Dendritic cell treated with granulocyte-macrophage colony-stimulating factor and Interleukin-4, amounts not matched to agents 40 ng/mL and 50 ng/mL, for 4 days (primary cell): Measurements from ENCODE around the gene PTPN7.
"Not testable (repeated sequence)": the region's sequence is repeated elsewhere in the genome, so short reads cannot be mapped to it uniquely, and the experiment has no call there.

Experiments
- H3K27ac Mint-ChIP-seq: one replicate; pipeline ENCODE4 v1.8.0; 2022; ENCODE audit warnings: mild to moderate bottlenecking, mixed read lengths
- H3K27me3 Mint-ChIP-seq: one replicate; pipeline ENCODE4 v1.8.0; 2022; ENCODE audit warnings: mild to moderate bottlenecking, mixed read lengths
- H3K36me3 Mint-ChIP-seq: one replicate; pipeline ENCODE4 v1.8.0; 2022; ENCODE audit warnings: low read depth, mixed read lengths
- H3K4me1 Mint-ChIP-seq: one replicate; pipeline ENCODE4 v1.8.0; 2022; ENCODE audit warnings: low read depth, mixed read lengths
- H3K4me3 Mint-ChIP-seq: one replicate; pipeline ENCODE4 v1.8.0; 2022; ENCODE audit warnings: mild to moderate bottlenecking, moderate library complexity, mixed read lengths
- H3K9me3 Mint-ChIP-seq: one replicate; pipeline ENCODE4 v1.8.0; 2022; ENCODE audit warnings: mixed read lengths
- intact Hi-C: fragments of 100-400 bp; cut with micrococcal nuclease; formaldehyde crosslinking; loops from one replicate; pipeline ENCODE4 v1.15.0; 2022

PTPN7 gene

GRCh38 chr1:202182040-202182877 lies 21.9 kb upstream of the PTPN7 start:
- H3K4me3 Mint-ChIP-seq, result no peak overlapping the region
- H3K27me3 Mint-ChIP-seq, result peaks cover 35% of the 10 kb centered on the region
- peaks cover 5% of the 10 kb centered on the region for H3K4me1 Mint-ChIP-seq
- H3K9me3 Mint-ChIP-seq, result no peaks in the 10 kb centered on the region
- no peaks in the 10 kb centered on the region for H3K36me3 Mint-ChIP-seq
- intact Hi-C loops, result no loop called here
- H3K27ac Mint-ChIP-seq, result no peak overlapping the region

DNA sequence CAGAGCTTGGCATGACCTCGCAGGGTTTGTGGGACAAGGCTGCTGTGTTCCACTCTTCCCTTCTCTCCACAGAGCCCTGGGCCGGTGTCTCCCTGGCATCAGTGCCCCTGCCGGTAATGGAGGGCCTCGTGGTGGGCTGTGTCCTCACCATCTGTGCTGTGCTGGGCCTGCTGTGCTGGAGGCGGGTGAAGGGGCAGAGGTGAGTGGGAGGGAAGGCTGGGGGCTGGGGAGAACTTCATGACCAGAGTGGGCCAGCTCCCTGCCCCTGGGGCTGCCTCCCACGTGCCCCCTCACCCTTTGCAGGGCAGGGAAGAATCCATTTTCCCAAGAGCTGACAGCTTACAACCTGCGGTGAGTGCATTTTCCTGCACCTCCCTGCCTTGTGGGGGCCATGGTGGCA lies 21.2 kb upstream of the PTPN7 start:
- Mint-ChIP-seq H3K4me1 (peaks cover 5% of the 10 kb centered on the region), H3K27ac (no peak overlapping the region), H3K9me3 (no peaks in the 10 kb centered on the region), H3K36me3 (no peaks in the 10 kb centered on the region), H3K4me3 (no peak overlapping the region), H3K27me3 (peaks cover 31% of the 10 kb centered on the region)
- intact Hi-C loops, result no loop called here

- H3K9me3 Mint-ChIP-seq, intact Hi-C loops, H3K27ac Mint-ChIP-seq, H3K4me1 Mint-ChIP-seq, H3K4me3 Mint-ChIP-seq, H3K36me3 Mint-ChIP-seq: not testable (repeated sequence)
- peaks cover 25% of the 10 kb centered on the region for H3K27me3 Mint-ChIP-seq
These were observed 20.3 kb upstream of the PTPN7 start for GRCh38 chr1:202180751-202181139.

- intact Hi-C loops, result no loop called here
- no peak overlapping the region for H3K4me3 Mint-ChIP-seq
- peaks cover 5% of the 10 kb centered on the region for H3K4me1 Mint-ChIP-seq
- no peaks in the 10 kb centered on the region for H3K9me3 Mint-ChIP-seq
- peaks cover 20% of the 10 kb centered on the region for H3K27me3 Mint-ChIP-seq
- no peak overlapping the region for H3K27ac Mint-ChIP-seq
- no peaks in the 10 kb centered on the region for H3K36me3 Mint-ChIP-seq
These were observed 19.7 kb upstream of the PTPN7 start for GRCh38 chr1:202179828-202180750.

DNA sequence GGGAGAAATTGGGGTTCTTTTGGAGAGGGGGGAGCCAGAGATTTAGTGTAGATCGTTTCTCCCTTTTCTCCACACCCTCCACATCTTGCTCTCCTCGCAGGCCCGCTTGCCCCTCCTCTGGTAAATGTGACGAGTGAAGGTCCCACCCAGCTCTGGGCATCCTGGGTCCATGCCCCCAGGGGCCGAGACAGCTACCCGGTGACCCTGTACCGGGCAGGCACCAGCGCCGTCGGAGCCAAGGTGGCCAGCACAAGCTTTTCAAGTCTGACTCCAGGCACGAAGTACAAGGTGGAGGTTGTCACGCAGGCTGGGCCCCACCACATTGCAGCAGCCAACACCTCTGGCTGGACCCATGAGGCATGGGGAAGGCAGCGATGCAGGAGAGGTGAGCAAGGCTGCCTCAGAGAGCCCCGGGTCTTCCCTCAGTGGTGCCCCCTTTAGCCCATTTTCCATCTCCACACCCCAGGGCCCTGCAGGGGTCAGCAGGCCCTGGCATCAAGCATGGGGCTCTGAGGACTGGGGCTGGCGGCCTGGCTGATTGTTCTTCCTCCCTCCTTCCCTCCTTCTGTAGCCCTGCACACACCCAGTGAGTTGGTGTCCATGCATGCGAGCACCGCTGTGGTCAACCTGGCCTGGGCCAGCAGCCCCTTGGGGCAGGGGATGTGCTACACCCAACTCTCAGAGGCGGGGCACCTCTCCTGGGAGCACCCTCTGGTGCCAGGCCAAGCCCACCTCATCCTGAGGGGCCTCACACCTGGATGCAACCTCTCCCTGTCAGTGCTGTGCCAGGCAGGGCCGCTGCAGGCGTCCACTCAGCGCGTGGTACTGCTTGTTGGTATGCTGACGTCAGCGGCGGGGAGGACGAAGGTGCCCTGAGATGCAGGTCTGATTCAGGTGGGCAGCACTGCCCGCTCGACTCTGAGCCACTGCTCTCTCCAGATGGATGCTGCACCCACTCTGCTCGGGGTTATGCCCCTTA lies 16.8 kb upstream of the PTPN7 start:
- no peak overlapping the region for H3K27ac Mint-ChIP-seq
- H3K27me3 Mint-ChIP-seq, result peaks cover 7% of the 10 kb centered on the region
- no peaks in the 10 kb centered on the region for H3K4me1 Mint-ChIP-seq
- no peak overlapping the region for H3K4me3 Mint-ChIP-seq
- intact Hi-C loops, result no loop called here
- no peaks in the 10 kb centered on the region for H3K36me3 Mint-ChIP-seq
- no peaks in the 10 kb centered on the region for H3K9me3 Mint-ChIP-seq

- H3K9me3 Mint-ChIP-seq, result no peaks in the 10 kb centered on the region
- H3K27ac Mint-ChIP-seq, result no peak overlapping the region
- intact Hi-C loops, result no loop called here
- H3K4me1 Mint-ChIP-seq, result no peaks in the 10 kb centered on the region
- no peak overlapping the region for H3K4me3 Mint-ChIP-seq
- peaks cover 1% of the 10 kb centered on the region for H3K27me3 Mint-ChIP-seq
- no peaks in the 10 kb centered on the region for H3K36me3 Mint-ChIP-seq
These were observed 13.6 kb upstream of the PTPN7 start for GRCh38 chr1:202173993-202174392.

DNA sequence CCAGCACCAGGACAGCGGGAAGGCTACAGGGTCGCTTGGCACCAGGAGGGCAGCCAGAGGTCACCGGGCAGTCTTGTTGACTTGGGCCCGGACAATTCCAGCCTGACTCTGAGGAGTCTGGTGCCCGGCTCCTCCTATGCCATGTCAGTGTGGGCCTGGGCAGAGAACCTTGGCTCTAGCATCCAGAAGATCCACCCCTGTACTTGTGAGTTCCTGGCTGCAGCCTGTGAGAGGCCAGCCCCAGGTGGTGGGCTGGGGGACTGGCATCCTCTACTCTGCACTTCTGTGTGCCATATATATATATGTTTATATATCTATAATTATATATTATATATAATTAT lies 11.6 kb upstream of the PTPN7 start:
- Mint-ChIP-seq H3K9me3 (no peaks in the 10 kb centered on the region), H3K4me3 (no peak overlapping the region), H3K36me3 (no peaks in the 10 kb centered on the region), H3K27me3 (peaks cover 13% of the 10 kb centered on the region), H3K4me1 (no peaks in the 10 kb centered on the region), H3K27ac (no peak overlapping the region)
- intact Hi-C loops, result no loop called here

GRCh38 chr1:202171292-202172014 lies 11.1 kb upstream of the PTPN7 start:
- Mint-ChIP-seq H3K4me1 (no peaks in the 10 kb centered on the region), H3K27me3 (peaks cover 13% of the 10 kb centered on the region), H3K36me3 (no peaks in the 10 kb centered on the region), H3K4me3 (no peak overlapping the region), H3K27ac (no peak overlapping the region), H3K9me3 (no peaks in the 10 kb centered on the region)
- intact Hi-C loops, result no loop called here

DNA sequence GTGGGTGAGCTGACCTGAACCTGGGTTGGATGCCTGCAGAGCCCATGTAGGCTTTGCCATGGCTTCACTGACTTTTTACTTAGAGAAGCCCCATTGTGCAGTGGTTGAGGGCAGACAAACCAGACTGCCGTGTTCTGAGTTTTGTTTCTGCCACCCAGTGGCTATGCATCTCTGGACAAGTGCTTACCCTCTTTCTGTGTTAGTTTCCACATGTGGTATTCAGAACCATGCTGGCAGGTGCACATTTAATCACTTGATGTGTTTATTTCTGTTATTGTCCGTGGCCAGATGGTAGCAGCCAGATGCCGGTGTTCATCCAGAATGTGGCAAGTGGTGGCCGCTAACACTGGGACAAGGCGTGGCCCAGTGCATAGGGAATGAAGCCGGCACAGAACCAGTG lies 10.3 kb upstream of the PTPN7 start:
- no peaks in the 10 kb centered on the region for H3K4me1 Mint-ChIP-seq
- H3K27me3 Mint-ChIP-seq, result peaks cover 13% of the 10 kb centered on the region
- H3K27ac Mint-ChIP-seq, result no peak overlapping the region
- H3K4me3 Mint-ChIP-seq, result no peak overlapping the region
- no peaks in the 10 kb centered on the region for H3K36me3 Mint-ChIP-seq
- intact Hi-C loops, result no loop called here
- no peaks in the 10 kb centered on the region for H3K9me3 Mint-ChIP-seq

- H3K36me3 Mint-ChIP-seq, result no peaks in the 10 kb centered on the region
- peaks cover 10% of the 10 kb centered on the region for H3K4me1 Mint-ChIP-seq
- intact Hi-C loops, result no loop called here
- H3K9me3 Mint-ChIP-seq, result no peaks in the 10 kb centered on the region
- no peak overlapping the region for H3K27ac Mint-ChIP-seq
- peaks cover 13% of the 10 kb centered on the region for H3K27me3 Mint-ChIP-seq
- no peak overlapping the region for H3K4me3 Mint-ChIP-seq
These were observed 8.5 kb upstream of the PTPN7 start for GRCh38 chr1:202168861-202169260.

DNA sequence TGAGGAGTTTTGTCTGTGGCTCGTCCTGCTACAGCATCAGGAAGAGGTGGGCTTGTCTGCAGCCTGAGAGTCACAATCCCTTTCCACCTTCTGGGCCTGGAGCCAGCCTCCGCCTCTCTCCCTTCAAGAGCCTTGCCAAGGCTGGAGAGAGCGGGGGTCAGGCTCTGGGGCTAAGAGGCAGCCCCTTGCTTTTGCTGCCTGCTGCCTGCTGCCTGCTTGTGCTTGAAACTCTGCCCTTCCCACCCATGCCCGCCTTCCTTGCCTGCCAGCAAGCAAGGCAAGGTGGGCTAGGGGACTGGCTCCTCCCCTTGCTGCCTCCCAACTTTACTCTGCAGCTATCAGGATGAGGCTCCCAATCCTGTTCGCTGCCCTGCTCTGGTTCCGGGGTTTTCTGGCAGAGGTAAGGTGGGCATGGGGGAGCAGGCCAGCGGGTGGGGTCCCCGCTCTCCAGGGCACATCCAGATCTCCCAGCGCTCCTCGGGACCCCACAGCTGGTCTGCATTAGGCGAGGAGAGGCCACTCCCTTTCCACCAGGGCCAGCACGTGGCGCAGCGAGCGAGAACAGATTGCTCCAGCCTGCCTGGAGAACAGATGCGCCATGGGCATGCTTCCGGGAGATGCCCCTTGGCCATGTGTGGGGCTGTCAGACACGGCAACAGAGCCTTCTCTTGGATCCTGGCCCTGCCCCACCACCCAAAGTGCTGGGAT lies 7.5 kb upstream of the PTPN7 start:
- no peak overlapping the region for H3K4me3 Mint-ChIP-seq
- no peaks in the 10 kb centered on the region for H3K36me3 Mint-ChIP-seq
- no peaks in the 10 kb centered on the region for H3K9me3 Mint-ChIP-seq
- H3K27ac Mint-ChIP-seq, result no peak overlapping the region
- H3K27me3 Mint-ChIP-seq, result peaks cover 14% of the 10 kb centered on the region
- intact Hi-C loops, result no loop called here
- H3K4me1 Mint-ChIP-seq, result peaks cover 20% of the 10 kb centered on the region

GRCh38 chr1:202167054-202167453 lies 6.7 kb upstream of the PTPN7 start:
- Mint-ChIP-seq H3K27me3 (peaks cover 14% of the 10 kb centered on the region), H3K4me1 (peaks cover 28% of the 10 kb centered on the region)
- intact Hi-C loops, H3K36me3 Mint-ChIP-seq, H3K9me3 Mint-ChIP-seq, H3K27ac Mint-ChIP-seq, H3K4me3 Mint-ChIP-seq: not testable (repeated sequence)
